ENCODE data around the gene WDFY3.

DNA sequence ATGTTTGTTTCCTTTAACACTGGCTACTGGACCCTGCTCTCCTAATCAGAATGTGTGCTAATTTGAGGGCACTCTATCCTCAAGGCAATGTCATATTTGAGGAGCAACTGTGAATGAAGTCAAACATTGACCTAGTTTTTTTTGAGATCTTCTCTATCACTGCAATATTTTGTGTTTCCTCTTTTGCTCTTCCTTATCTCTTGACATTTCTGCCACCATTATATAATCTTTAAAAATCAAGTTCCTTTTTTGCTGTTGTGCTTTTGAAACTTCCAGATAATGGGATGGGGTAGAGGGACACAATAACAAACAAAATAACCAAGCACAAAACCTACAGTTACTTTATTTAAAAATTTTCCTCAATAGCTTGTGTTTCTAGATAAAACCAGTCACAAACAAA, 7.4 kb upstream of the WDFY3 start:
- TF ChIP-seq CTCF (conservative IDR thresholded peaks at IDR 0.05; ENCODE audit: low read length) (no peak), EZH2phosphoT487 (IDR thresholded peaks at IDR 0.05; ENCODE audit: borderline replicate concordance) (no peak)
